ENCODE results near the gene WNT7B.

Gene WNT7B

GRCh38 chr22:45896153-45896951, 80.6 kb downstream of the WNT7B start:
- Histone ChIP-seq H2BK15ac (replicated peaks; ENCODE audit: low read depth) (no peak overlapping the region), H3K4me1 (ENCODE audit: control insufficient read depth, low read depth, low read length) (no peaks in the 10 kb centered on the region), H4K5ac (ENCODE audit: low read length) (no peak overlapping the region), H3K27ac (ENCODE audit: low read depth, low read length) (no peak overlapping the region), H3K79me2 (ENCODE audit: control insufficient read depth, insufficient read depth, low read length) (no peaks in the 10 kb centered on the region), H2AK5ac (ENCODE audit: low read length) (no peak overlapping the region), H3K4ac (ENCODE audit: low read depth, low read length) (no peak overlapping the region), H3K36me3 (ENCODE audit: control insufficient read depth, insufficient read depth, low read length) (no peaks in the 10 kb centered on the region), H3K18ac (ENCODE audit: low read length) (no peak overlapping the region), H3K9ac (ENCODE audit: low read length) (no peak overlapping the region), H3K23ac (ENCODE audit: low read length) (no peak overlapping the region), H3K56ac (ENCODE audit: low read length) (peak overlapping the region; percentile 50), H4K8ac (ENCODE audit: low read depth, low read length) (no peak overlapping the region), H3K4me2 (ENCODE audit: low read length) (no peak overlapping the region), H3K79me1 (ENCODE audit: low read length) (no peaks in the 10 kb centered on the region), H3K27me3 (ENCODE audit: insufficient read depth, low read length, poor library complexity) (no peaks in the 10 kb centered on the region), H2BK120ac (ENCODE audit: low read depth, low read length) (no peak overlapping the region), H3K4me3 (ENCODE audit: low read length) (no peak overlapping the region), H2BK5ac (ENCODE audit: low read length) (no peak overlapping the region)
- no CpG with 5 or more reads among the region's 20 CpGs for WGBS (ENCODE audit: extremely low coverage, insufficient coverage, low lambda C conversion rate)
- peak; percentile 75 for DNase-seq

DNA sequence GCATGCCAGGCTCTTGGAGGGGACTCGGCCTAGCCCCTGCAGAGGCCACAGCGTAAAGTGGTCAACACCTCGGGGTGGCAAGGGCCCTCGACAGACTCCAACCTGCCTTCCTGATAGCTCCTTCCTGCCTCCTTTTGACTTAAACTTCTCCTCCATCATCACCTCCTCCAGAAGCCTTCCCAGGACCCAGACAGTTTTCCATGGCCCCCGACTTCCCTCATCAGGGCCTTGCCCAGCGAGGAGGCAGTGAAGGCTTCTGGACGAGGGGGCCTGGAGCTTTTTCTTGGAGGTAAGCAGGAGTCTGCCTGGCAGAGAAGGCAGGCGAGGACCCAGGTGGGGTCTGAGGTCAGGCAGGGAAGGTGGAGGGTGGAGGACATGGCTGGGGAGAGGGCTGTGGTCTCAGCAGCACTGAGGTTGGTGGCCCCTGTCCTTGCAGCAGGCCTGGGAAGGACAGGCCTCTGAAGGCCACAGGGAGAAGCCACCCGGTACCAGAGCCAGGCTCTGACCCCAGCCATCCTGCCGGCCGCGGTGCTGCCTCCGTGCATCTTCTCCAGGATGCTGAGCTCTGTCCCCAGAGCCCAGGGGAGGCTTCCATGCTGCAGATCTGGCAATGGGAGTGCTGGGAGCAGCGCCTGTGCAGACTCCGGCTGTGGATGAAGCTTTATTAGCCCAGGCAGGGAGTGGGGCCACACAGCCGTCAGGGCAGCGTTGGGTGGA, 81.4 kb downstream of the WNT7B start:
- no peak overlapping the region for H3K18ac ChIP-seq (ENCODE audit: low read length)
- no peak overlapping the region for H2BK120ac ChIP-seq (ENCODE audit: low read depth, low read length)
- H2AK5ac ChIP-seq (ENCODE audit: low read length), result no peak overlapping the region
- DNase-seq, result no peak
- no peak overlapping the region for H3K4me3 ChIP-seq (ENCODE audit: low read length)
- H3K4ac ChIP-seq (ENCODE audit: low read depth, low read length), result no peak overlapping the region
- no peak overlapping the region for H2BK5ac ChIP-seq (ENCODE audit: low read length)
- H3K23ac ChIP-seq (ENCODE audit: low read length), result no peak overlapping the region
- H3K56ac ChIP-seq (ENCODE audit: low read length), result no peak overlapping the region
- H3K79me2 ChIP-seq (ENCODE audit: control insufficient read depth, insufficient read depth, low read length), result no peaks in the 10 kb centered on the region
- H3K4me1 ChIP-seq (ENCODE audit: control insufficient read depth, low read depth, low read length), result no peaks in the 10 kb centered on the region
- no peak overlapping the region for H3K27ac ChIP-seq (ENCODE audit: low read depth, low read length)
- no peaks in the 10 kb centered on the region for H3K79me1 ChIP-seq (ENCODE audit: low read length)
- no peak overlapping the region for H3K9ac ChIP-seq (ENCODE audit: low read length)
- WGBS (ENCODE audit: extremely low coverage, insufficient coverage, low lambda C conversion rate), result no CpG with 5 or more reads among the region's 17 CpGs
- no peak overlapping the region for H2BK15ac ChIP-seq (replicated peaks; ENCODE audit: low read depth)
- H4K5ac ChIP-seq (ENCODE audit: low read length), result no peak overlapping the region
- H3K36me3 ChIP-seq (ENCODE audit: control insufficient read depth, insufficient read depth, low read length), result no peaks in the 10 kb centered on the region
- H4K8ac ChIP-seq (ENCODE audit: low read depth, low read length), result no peak overlapping the region
- no peaks in the 10 kb centered on the region for H3K27me3 ChIP-seq (ENCODE audit: insufficient read depth, low read length, poor library complexity)
- H3K4me2 ChIP-seq (ENCODE audit: low read length), result no peak overlapping the region

DNA sequence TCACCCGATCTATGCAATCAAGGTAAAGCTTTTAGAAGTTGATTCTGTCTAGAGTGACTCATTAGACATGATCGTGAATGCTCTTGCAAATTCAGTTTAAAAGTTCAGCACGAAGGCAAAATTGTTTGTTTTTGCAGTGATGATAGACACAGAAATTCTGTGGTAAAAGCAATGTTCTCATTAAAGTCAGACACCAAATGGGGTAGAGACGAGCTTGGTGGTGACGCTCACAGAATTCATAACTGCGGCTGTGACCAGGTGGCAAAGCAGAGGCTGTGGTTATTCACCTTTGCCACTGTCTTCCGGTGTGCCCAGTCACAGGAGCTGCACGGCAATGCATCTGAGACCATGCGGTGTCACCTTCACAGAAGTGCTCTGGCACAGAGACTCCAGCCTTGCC, 83.4 kb downstream of the WNT7B start:
- Histone ChIP-seq H2BK15ac (replicated peaks; ENCODE audit: low read depth) (no peak overlapping the region), H2AK5ac (ENCODE audit: low read length) (no peak overlapping the region), H3K4me2 (ENCODE audit: low read length) (no peak overlapping the region), H3K27me3 (ENCODE audit: insufficient read depth, low read length, poor library complexity) (no peaks in the 10 kb centered on the region), H2BK120ac (ENCODE audit: low read depth, low read length) (no peak overlapping the region), H3K18ac (ENCODE audit: low read length) (no peak overlapping the region), H3K56ac (ENCODE audit: low read length) (no peak overlapping the region), H4K5ac (ENCODE audit: low read length) (no peak overlapping the region), H3K4me1 (ENCODE audit: control insufficient read depth, low read depth, low read length) (no peaks in the 10 kb centered on the region), H3K79me2 (ENCODE audit: control insufficient read depth, insufficient read depth, low read length) (no peaks in the 10 kb centered on the region), H4K8ac (ENCODE audit: low read depth, low read length) (no peak overlapping the region), H3K4me3 (ENCODE audit: low read length) (no peak overlapping the region), H2BK5ac (ENCODE audit: low read length) (no peak overlapping the region), H3K4ac (ENCODE audit: low read depth, low read length) (no peak overlapping the region), H3K36me3 (ENCODE audit: control insufficient read depth, insufficient read depth, low read length) (no peaks in the 10 kb centered on the region), H3K9ac (ENCODE audit: low read length) (no peak overlapping the region), H3K27ac (ENCODE audit: low read depth, low read length) (no peak overlapping the region), H3K23ac (ENCODE audit: low read length) (no peak overlapping the region), H3K79me1 (ENCODE audit: low read length) (no peaks in the 10 kb centered on the region)
- no CpG with 5 or more reads among the region's 9 CpGs for WGBS (ENCODE audit: extremely low coverage, insufficient coverage, low lambda C conversion rate)
- DNase-seq, result no peak

- no peak overlapping the region for H3K9ac ChIP-seq (ENCODE audit: low read length)
- no peaks in the 10 kb centered on the region for H3K79me1 ChIP-seq (ENCODE audit: low read length)
- H3K4me1 ChIP-seq (ENCODE audit: control insufficient read depth, low read depth, low read length), result no peaks in the 10 kb centered on the region
- WGBS (ENCODE audit: extremely low coverage, insufficient coverage, low lambda C conversion rate), result no CpG with 5 or more reads among the region's 16 CpGs
- no peak overlapping the region for H3K18ac ChIP-seq (ENCODE audit: low read length)
- no peak overlapping the region for H2BK120ac ChIP-seq (ENCODE audit: low read depth, low read length)
- no peak overlapping the region for H3K4ac ChIP-seq (ENCODE audit: low read depth, low read length)
- no peak overlapping the region for H2BK15ac ChIP-seq (replicated peaks; ENCODE audit: low read depth)
- H3K79me2 ChIP-seq (ENCODE audit: control insufficient read depth, insufficient read depth, low read length), result no peaks in the 10 kb centered on the region
- no peak overlapping the region for H4K8ac ChIP-seq (ENCODE audit: low read depth, low read length)
- H2AK5ac ChIP-seq (ENCODE audit: low read length), result no peak overlapping the region
- no peak overlapping the region for H3K4me3 ChIP-seq (ENCODE audit: low read length)
- H3K36me3 ChIP-seq (ENCODE audit: control insufficient read depth, insufficient read depth, low read length), result no peaks in the 10 kb centered on the region
- no peak overlapping the region for H2BK5ac ChIP-seq (ENCODE audit: low read length)
- H3K56ac ChIP-seq (ENCODE audit: low read length), result no peak overlapping the region
- no peak for DNase-seq
- H3K27ac ChIP-seq (ENCODE audit: low read depth, low read length), result no peak overlapping the region
- no peak overlapping the region for H3K23ac ChIP-seq (ENCODE audit: low read length)
- no peak overlapping the region for H4K5ac ChIP-seq (ENCODE audit: low read length)
- no peaks in the 10 kb centered on the region for H3K27me3 ChIP-seq (ENCODE audit: insufficient read depth, low read length, poor library complexity)
- H3K4me2 ChIP-seq (ENCODE audit: low read length), result no peak overlapping the region
Measured at GRCh38 chr22:45892681-45893461, 84.1 kb downstream of the WNT7B start.

DNA sequence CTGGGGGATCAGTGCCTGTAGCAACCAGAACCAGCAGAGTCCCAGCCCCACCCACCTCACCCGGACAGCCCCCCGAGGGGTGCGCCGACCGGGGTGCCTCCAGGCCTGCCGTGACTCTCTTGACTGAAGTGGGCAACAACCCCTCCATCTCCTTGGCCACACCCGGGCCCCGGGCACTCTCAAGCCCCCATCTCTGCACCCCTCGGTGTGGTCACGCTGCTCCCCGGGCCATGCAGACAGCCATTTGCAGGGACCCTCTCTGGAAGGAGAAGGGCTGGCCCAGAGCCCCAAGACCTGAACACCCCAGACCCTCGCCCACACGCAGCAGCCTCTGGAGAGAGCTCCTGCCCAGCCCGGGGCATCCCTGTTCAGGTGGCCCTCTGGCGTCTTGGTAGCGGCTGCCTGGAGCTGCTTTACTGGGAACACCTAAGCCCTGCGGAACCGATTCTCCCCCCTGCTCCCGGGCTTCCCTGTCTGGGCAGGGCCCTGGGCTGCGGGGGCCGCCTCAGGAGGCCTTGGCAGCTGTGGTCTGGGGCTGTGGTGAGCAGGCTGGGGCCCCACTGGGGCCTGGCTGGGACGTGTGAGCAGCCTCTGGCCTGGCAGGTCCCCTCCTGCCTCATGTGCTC, 84.9 kb downstream of the WNT7B start:
- H3K4me3 ChIP-seq (ENCODE audit: low read length), result no peak overlapping the region
- no peaks in the 10 kb centered on the region for H3K27me3 ChIP-seq (ENCODE audit: insufficient read depth, low read length, poor library complexity)
- no peak overlapping the region for H4K8ac ChIP-seq (ENCODE audit: low read depth, low read length)
- H3K79me2 ChIP-seq (ENCODE audit: control insufficient read depth, insufficient read depth, low read length), result no peaks in the 10 kb centered on the region
- no peak overlapping the region for H2AK5ac ChIP-seq (ENCODE audit: low read length)
- H3K4me1 ChIP-seq (ENCODE audit: control insufficient read depth, low read depth, low read length), result no peaks in the 10 kb centered on the region
- no CpG with 5 or more reads among the region's 22 CpGs for WGBS (ENCODE audit: extremely low coverage, insufficient coverage, low lambda C conversion rate)
- H2BK120ac ChIP-seq (ENCODE audit: low read depth, low read length), result no peak overlapping the region
- H3K4me2 ChIP-seq (ENCODE audit: low read length), result no peak overlapping the region
- H2BK15ac ChIP-seq (replicated peaks; ENCODE audit: low read depth), result no peak overlapping the region
- H3K23ac ChIP-seq (ENCODE audit: low read length), result no peak overlapping the region
- no peak overlapping the region for H3K56ac ChIP-seq (ENCODE audit: low read length)
- no peaks in the 10 kb centered on the region for H3K79me1 ChIP-seq (ENCODE audit: low read length)
- no peak overlapping the region for H2BK5ac ChIP-seq (ENCODE audit: low read length)
- H3K4ac ChIP-seq (ENCODE audit: low read depth, low read length), result no peak overlapping the region
- H3K36me3 ChIP-seq (ENCODE audit: control insufficient read depth, insufficient read depth, low read length), result no peaks in the 10 kb centered on the region
- no peak overlapping the region for H4K5ac ChIP-seq (ENCODE audit: low read length)
- no peak overlapping the region for H3K9ac ChIP-seq (ENCODE audit: low read length)
- H3K27ac ChIP-seq (ENCODE audit: low read depth, low read length), result no peak overlapping the region
- no peak overlapping the region for H3K18ac ChIP-seq (ENCODE audit: low read length)
- DNase-seq, result no peak
